ENCODE measurements around the gene EFCAB6. TPM values are rescaled to one million over a fixed set of nuclear protein-coding genes. Genes with fewer than 3 reads are reported as not detected.
A peak's percentile ranks its signal among the peaks of the same experiment; 100 is the strongest.

Gene EFCAB6
- total and polyA plus RNA-seq, 10 of the 15 experiments (the other 5 are each of a cell fraction or from before 2014, with no cell fraction given): 0.05 to 0.42 (median 0.19) TPM

- no peak for TF ChIP-seq EGR1 (IDR thresholded peaks at IDR 0.05; ENCODE audit: borderline replicate concordance in 1 of 2, low read depth in 2 of 2, low read length in 2 of 2)
- no peak for TF ChIP-seq SREBF2 (IDR thresholded peaks at IDR 0.05; ENCODE audit: low read length)
- TF ChIP-seq CREB1 (IDR thresholded peaks at IDR 0.05; ENCODE audit: low read depth): no peak
- TF ChIP-seq ZNF24 (IDR thresholded peaks at IDR 0.05): no peak
- ATAC-seq (no peak), DNase-seq (ENCODE audit: low read depth, low spot score) (no peak), FAIRE-seq (no peak)
- H4K20me1 ChIP-seq (ENCODE audit: control insufficient read depth, insufficient read depth): no peaks in the 10 kb centered on the region
- intact Hi-C loops (cut with micrococcal nuclease; ENCODE audit: unreplicated experiment): no loop called here
- no peak overlapping the region for H3K4me2 ChIP-seq (ENCODE audit: control insufficient read depth, insufficient read depth)
- in situ Hi-C loops (cut with MboI): no loop called here
- ChIA-PET CTCF (no interaction called here), SMC1A (ENCODE audit: uncharacterized antibody, unreplicated experiment) (no interaction called here), POLR2A (no interaction called here), RAD21 (ENCODE audit: unreplicated experiment) (no interaction called here)
- no peak overlapping the region for H2AFZ ChIP-seq (ENCODE audit: control insufficient read depth, low read depth, low read length)
- no peaks in the 10 kb centered on the region for H3K79me2 ChIP-seq (ENCODE audit: control insufficient read depth, insufficient read depth, low read length)
- H3K27me3 ChIP-seq (replicated peaks in 1 of 2; ENCODE audit: control insufficient read depth in 2 of 2, insufficient read depth in 2 of 2, low read length in 1 of 2): no peaks in the 10 kb centered on the region; a peak in 1 of 4 replicates
- no peaks in the 10 kb centered on the region for H3K36me3 ChIP-seq (ENCODE audit: control insufficient read depth in 2 of 2, insufficient read depth in 2 of 2, low read length in 1 of 2)
- 57% methylated on average over 8 of the region's 8 CpGs for WGBS (ENCODE audit: insufficient coverage, insufficient replicate concordance, low lambda C conversion rate, missing lambda C conversion rate)
- 0 out of 2 replicates have a peak, but pooled peaks cover 4% of the 10 kb centered on the region for H3K4me1 ChIP-seq (ENCODE audit: control insufficient read depth, insufficient read depth, low read length)
- BruUV-seq (replicated peaks): no TSS peak
- H3K9ac ChIP-seq (ENCODE audit: control insufficient read depth, insufficient read depth, low read length): no peak overlapping the region
- H3K4me3 ChIP-seq: no peak overlapping the region
- H3K27ac ChIP-seq (ENCODE audit: control insufficient read depth, insufficient read depth): no peak overlapping the region
- H3K9me3 ChIP-seq (replicated peaks; ENCODE audit: control insufficient read depth, insufficient read depth, low read length): no peaks in the 10 kb centered on the region
These were observed 329.8 kb downstream of the EFCAB6 start for GRCh38 chr22:43482318-43482625.

- no peaks in the 10 kb centered on the region for H4K20me1 ChIP-seq (ENCODE audit: control insufficient read depth, insufficient read depth)
- DNase-seq (ENCODE audit: low read depth, low spot score) (no peak), ATAC-seq (peak; percentile 34; the same call in 1 of the 3 replicates), FAIRE-seq (no peak)
- ChIA-PET POLR2A (no interaction called here), RAD21 (ENCODE audit: unreplicated experiment) (no interaction called here), CTCF (interaction anchor here (0.6 kb wide), 2 partner anchors 191 to 345 kb away, joined by 3 read pairs; no protein-coding TSS in a partner anchor), SMC1A (ENCODE audit: uncharacterized antibody, unreplicated experiment) (no interaction called here)
- H3K27me3 ChIP-seq (replicated peaks in 1 of 2; ENCODE audit: control insufficient read depth in 2 of 2, insufficient read depth in 2 of 2, low read length in 1 of 2): no peaks in the 10 kb centered on the region; a peak in 1 of 4 replicates
- BruUV-seq (replicated peaks): no TSS peak
- no peak overlapping the region for H3K4me2 ChIP-seq (ENCODE audit: control insufficient read depth, insufficient read depth)
- in situ Hi-C loops (cut with MboI) (no loop called here), intact Hi-C loops (cut with micrococcal nuclease; ENCODE audit: unreplicated experiment) (loop anchor here (2.0 kb wide), 1 partner anchor 93 kb away; no protein-coding TSS in a partner anchor)
- H3K79me2 ChIP-seq (ENCODE audit: control insufficient read depth, insufficient read depth, low read length): no peaks in the 10 kb centered on the region
- H2AFZ ChIP-seq (ENCODE audit: control insufficient read depth, low read depth, low read length): peak overlapping the region; percentile 20
- peak; percentile 10 to 27 (median 26); a peak in 2 of 6 replicates for TF ChIP-seq CTCF (IDR thresholded peaks at IDR 0.05 in 2 of 3, conservative IDR thresholded peaks at IDR 0.05 in 1 of 3; ENCODE audit: control insufficient read depth in 2 of 3, extremely low read depth in 1 of 3, insufficient read depth in 1 of 3, low read depth in 3 of 3, low read length in 3 of 3)
- no peak for TF ChIP-seq FOXM1 (IDR thresholded peaks at IDR 0.05; ENCODE audit: low read depth, low read length)
- TF ChIP-seq RAD21 (IDR thresholded peaks at IDR 0.05; ENCODE audit: insufficient read depth, low read depth, low read length): 0 out of 2 replicates have a peak, but pooled peaks have one; percentile 17
- no peak for TF ChIP-seq MYB (IDR thresholded peaks at IDR 0.05; ENCODE audit: borderline replicate concordance, low read depth, low read length)
- H3K27ac ChIP-seq (ENCODE audit: control insufficient read depth, insufficient read depth): no peak overlapping the region
- H3K36me3 ChIP-seq (ENCODE audit: control insufficient read depth in 2 of 2, insufficient read depth in 2 of 2, low read length in 1 of 2): no peaks in the 10 kb centered on the region
- H3K9ac ChIP-seq (ENCODE audit: control insufficient read depth, insufficient read depth, low read length): no peak overlapping the region
- H3K4me3 ChIP-seq: no peak overlapping the region
- WGBS (ENCODE audit: insufficient coverage, insufficient replicate concordance, low lambda C conversion rate, missing lambda C conversion rate): 25% methylated on average over 18 of the region's 18 CpGs
- H3K9me3 ChIP-seq (replicated peaks; ENCODE audit: control insufficient read depth, insufficient read depth, low read length): no peaks in the 10 kb centered on the region
- 0 out of 2 replicates have a peak, but pooled peaks cover 4% of the 10 kb centered on the region for H3K4me1 ChIP-seq (ENCODE audit: control insufficient read depth, insufficient read depth, low read length)
These were observed 330.4 kb downstream of the EFCAB6 start for GRCh38 chr22:43481568-43482317.

All from GM12878 (cell line).